ENCODE measurements around the gene PPIL6.

The PPIL6 gene

GRCh38 chr6:109449795-109450673 is 9.6 kb upstream of the PPIL6 start:
- no peak for DNase-seq
- Histone ChIP-seq H3K27me3 (replicated peaks; ENCODE audit: insufficient read depth, low read length) (no peaks in the 10 kb centered on the region), H3K36me3 (replicated peaks; ENCODE audit: insufficient read depth, low read length) (no peaks in the 10 kb centered on the region), H3K27ac (ENCODE audit: low read length) (no peak overlapping the region), H3K9ac (ENCODE audit: low read length) (no peak overlapping the region), H2AFZ (ENCODE audit: low read length) (no peak overlapping the region), H3K9me3 (replicated peaks; ENCODE audit: insufficient read depth, low read length) (no peaks in the 10 kb centered on the region), H3K4me2 (ENCODE audit: low read depth, low read length) (no peak overlapping the region), H4K20me1 (ENCODE audit: insufficient read depth, low read length) (no peaks in the 10 kb centered on the region), H3K9me2 (replicated peaks; ENCODE audit: insufficient read depth, low read length) (no peaks in the 10 kb centered on the region), H3K79me2 (ENCODE audit: low read length) (peaks cover 19% of the 10 kb centered on the region), H3K4me1 (ENCODE audit: low read length) (peaks cover 12% of the 10 kb centered on the region), H3F3A (ENCODE audit: insufficient read depth, low read length) (0 out of 2 replicates have a peak, but pooled peaks cover 6% of the 10 kb centered on the region), H3K4me3 (ENCODE audit: low read length) (no peak overlapping the region)
- TF ChIP-seq EZH2phosphoT487 (IDR thresholded peaks at IDR 0.05; ENCODE audit: low read length) (no peak), CTCF (IDR thresholded peaks at IDR 0.05; ENCODE audit: low read length) (no peak), EZH2 (optimal IDR thresholded peaks at IDR 0.05; ENCODE audit: low read depth, low read length) (no peak)

- no peaks in the 10 kb centered on the region for H4K20me1 ChIP-seq (ENCODE audit: insufficient read depth, low read length)
- H3K9me2 ChIP-seq (replicated peaks; ENCODE audit: insufficient read depth, low read length) = no peaks in the 10 kb centered on the region
- H3K4me1 ChIP-seq (ENCODE audit: low read length) = peaks cover 9% of the 10 kb centered on the region
- H3F3A ChIP-seq (ENCODE audit: insufficient read depth, low read length) = no peaks in the 10 kb centered on the region
- no peak overlapping the region for H3K9ac ChIP-seq (ENCODE audit: low read length)
- no peak for TF ChIP-seq EZH2phosphoT487 (IDR thresholded peaks at IDR 0.05; ENCODE audit: low read length)
- no peak for TF ChIP-seq EZH2 (optimal IDR thresholded peaks at IDR 0.05; ENCODE audit: low read depth, low read length)
- no peak for TF ChIP-seq CTCF (IDR thresholded peaks at IDR 0.05; ENCODE audit: low read length)
- no peaks in the 10 kb centered on the region for H3K9me3 ChIP-seq (replicated peaks; ENCODE audit: insufficient read depth, low read length)
- DNase-seq = no peak
- H3K36me3 ChIP-seq (replicated peaks; ENCODE audit: insufficient read depth, low read length) = no peaks in the 10 kb centered on the region; the same call in 1 of the 2 replicates
- no peak overlapping the region for H2AFZ ChIP-seq (ENCODE audit: low read length)
- H3K4me3 ChIP-seq (ENCODE audit: low read length) = no peak overlapping the region
- H3K79me2 ChIP-seq (ENCODE audit: low read length) = peaks cover 11% of the 10 kb centered on the region
- H3K27me3 ChIP-seq (replicated peaks; ENCODE audit: insufficient read depth, low read length) = no peaks in the 10 kb centered on the region
- no peak overlapping the region for H3K4me2 ChIP-seq (ENCODE audit: low read depth, low read length)
- H3K27ac ChIP-seq (ENCODE audit: low read length) = no peak overlapping the region
These were observed 8.8 kb upstream of the PPIL6 start for GRCh38 chr6:109449064-109449794.

- no peak overlapping the region for H2AFZ ChIP-seq (ENCODE audit: low read length)
- H3K27me3 ChIP-seq (replicated peaks; ENCODE audit: insufficient read depth, low read length) = no peaks in the 10 kb centered on the region
- peaks cover 5% of the 10 kb centered on the region for H3K79me2 ChIP-seq (ENCODE audit: low read length)
- H3K9me2 ChIP-seq (replicated peaks; ENCODE audit: insufficient read depth, low read length) = no peaks in the 10 kb centered on the region
- no peak for DNase-seq
- no peak for TF ChIP-seq CTCF (IDR thresholded peaks at IDR 0.05; ENCODE audit: low read length)
- no peaks in the 10 kb centered on the region for H3K9me3 ChIP-seq (replicated peaks; ENCODE audit: insufficient read depth, low read length)
- no peaks in the 10 kb centered on the region for H3F3A ChIP-seq (ENCODE audit: insufficient read depth, low read length)
- H3K27ac ChIP-seq (ENCODE audit: low read length) = no peak overlapping the region
- H3K4me3 ChIP-seq (ENCODE audit: low read length) = no peak overlapping the region
- 0 out of 2 replicates have a peak, but pooled peaks cover 3% of the 10 kb centered on the region for H3K4me1 ChIP-seq (ENCODE audit: low read length)
- no peak overlapping the region for H3K9ac ChIP-seq (ENCODE audit: low read length)
- no peaks in the 10 kb centered on the region for H4K20me1 ChIP-seq (ENCODE audit: insufficient read depth, low read length)
- H3K4me2 ChIP-seq (ENCODE audit: low read depth, low read length) = no peak overlapping the region
- H3K36me3 ChIP-seq (replicated peaks; ENCODE audit: insufficient read depth, low read length) = no peaks in the 10 kb centered on the region; the same call in 1 of the 2 replicates
These were observed 8.2 kb upstream of the PPIL6 start for GRCh38 chr6:109448615-109449014.

Measured in MM.1S (cell line).